Sigmoid colon (tissue), 7 donors: ENCODE measurements around the gene ECE1. TPM values are rescaled to one million over a fixed set of nuclear protein-coding genes. Genes with fewer than 3 reads are reported as not detected.
A peak's percentile ranks its signal among the peaks of the same experiment; 100 is the strongest.

Source experiments
- DNase-seq: peaks from one replicate; pipeline ENCODE4 v3.0.0-alpha.2; 2019
- H3K27ac ChIP-seq, 4 donors: fragments of 200-600 bp; sonication (generic); one replicate each; pipeline ENCODE4 v1.5.1; 2016 to 2019; ENCODE audit warnings: mild to moderate bottlenecking in 1 of 4
- H3K27me3 ChIP-seq, 3 donors: fragments of 200-600 bp; sonication (generic); one replicate each; pipeline ENCODE4 v1.5.1; 2019; ENCODE audit warnings: mild to moderate bottlenecking in 1 of 3
- H3K36me3 ChIP-seq, 4 donors: fragments of 200-600 bp; sonication (generic); one replicate each; pipeline ENCODE4 v1.5.1; 2016 to 2019
- H3K4me1 ChIP-seq, 4 donors: fragments of 200-600 bp; sonication (generic); one replicate each; pipeline ENCODE4 v1.5.1; 2017 to 2019
- H3K4me3 ChIP-seq, 4 donors: fragments of 200-600 bp; sonication (generic); one replicate each; pipeline ENCODE4 v1.5.1; 2017 to 2019; ENCODE audit warnings: mild to moderate bottlenecking in 2 of 4, moderate library complexity in 1 of 4
- H3K9me3 ChIP-seq, 4 donors: fragments of 200-600 bp in 3 of 4; sonication (generic) in 3 of 4; one replicate each; pipeline versions ENCODE4 v1.5.1 to v1.6.1; 2013 to 2019
- EP300 ChIP-seq, 4 donors: sonication (generic); formaldehyde crosslinking; IDR thresholded peaks; one replicate each; pipeline ENCODE4 v1.6.1; 2017; ENCODE audit warnings: antibody characterized with exemption in 4 of 4
- POLR2A ChIP-seq, 2 donors: fragments of 450-650 bp; IDR thresholded peaks; one replicate each; pipeline ENCODE4 v1.6.1; 2016; ENCODE audit warnings: antibody characterized with exemption in 2 of 2, mild to moderate bottlenecking in 2 of 2, moderate library complexity in 2 of 2
- POLR2AphosphoS5 ChIP-seq, 4 donors: sonication (generic); formaldehyde crosslinking; IDR thresholded peaks; one replicate each; pipeline ENCODE4 v1.6.1; 2017; ENCODE audit warnings: antibody characterized with exemption in 4 of 4
- WGBS, 2 donors: extraction: QIAGEN DNeasy Blood & Tissue Kit; methylation state at CpG; one replicate each; pipeline ENCODE4 v1.1.7; 2013; 5-methylcytosine and 5-hydroxymethylcytosine counted together
- intact Hi-C: fragments of 100-400 bp; cut with DNase I; formaldehyde crosslinking; loops from one replicate; pipeline ENCODE4 v1.15.1; 2023
- polyA plus RNA-seq, 3 donors: library from polyadenylated mRNA; stranded (reverse); fragments of 200-250 nt; gene quantifications; one replicate each; pipeline ENCODE4 v1.2.3, GENCODE V29; 2013
- total RNA-seq, 4 donors: library from RNA; depleted of rRNA; stranded (reverse); fragments of >200 nt; gene quantifications; one replicate each; pipeline ENCODE4 v1.1.0, GENCODE V29; 2016
- TF ChIP-seq, protein P1 (sequence below), 4 experiments: fragments of 450-650 bp in 3 of 4; fragments of 200-600 bp in 1 of 4; IDR thresholded peaks; one replicate each; pipeline ENCODE4 v1.5.1; 2016 to 2019; ENCODE audit warnings: antibody characterized with exemption in 4 of 4, mild to moderate bottlenecking in 3 of 4, moderate library complexity in 2 of 4
- donor health status: healthy with polysubstance abuse.
- donor health status: Bipolar disorder and iron deficiency.
- donor health status: healthy.

ECE1 gene
- total RNA-seq = 100 to 1,000 TPM in 1 of 4 donors, 10 to 100 TPM in 3; 62.9 to 112 (median 80.8) TPM
- polyA plus RNA-seq = 10 to 100 TPM; 10.2 to 73.8 (median 13.6) TPM

DNA sequence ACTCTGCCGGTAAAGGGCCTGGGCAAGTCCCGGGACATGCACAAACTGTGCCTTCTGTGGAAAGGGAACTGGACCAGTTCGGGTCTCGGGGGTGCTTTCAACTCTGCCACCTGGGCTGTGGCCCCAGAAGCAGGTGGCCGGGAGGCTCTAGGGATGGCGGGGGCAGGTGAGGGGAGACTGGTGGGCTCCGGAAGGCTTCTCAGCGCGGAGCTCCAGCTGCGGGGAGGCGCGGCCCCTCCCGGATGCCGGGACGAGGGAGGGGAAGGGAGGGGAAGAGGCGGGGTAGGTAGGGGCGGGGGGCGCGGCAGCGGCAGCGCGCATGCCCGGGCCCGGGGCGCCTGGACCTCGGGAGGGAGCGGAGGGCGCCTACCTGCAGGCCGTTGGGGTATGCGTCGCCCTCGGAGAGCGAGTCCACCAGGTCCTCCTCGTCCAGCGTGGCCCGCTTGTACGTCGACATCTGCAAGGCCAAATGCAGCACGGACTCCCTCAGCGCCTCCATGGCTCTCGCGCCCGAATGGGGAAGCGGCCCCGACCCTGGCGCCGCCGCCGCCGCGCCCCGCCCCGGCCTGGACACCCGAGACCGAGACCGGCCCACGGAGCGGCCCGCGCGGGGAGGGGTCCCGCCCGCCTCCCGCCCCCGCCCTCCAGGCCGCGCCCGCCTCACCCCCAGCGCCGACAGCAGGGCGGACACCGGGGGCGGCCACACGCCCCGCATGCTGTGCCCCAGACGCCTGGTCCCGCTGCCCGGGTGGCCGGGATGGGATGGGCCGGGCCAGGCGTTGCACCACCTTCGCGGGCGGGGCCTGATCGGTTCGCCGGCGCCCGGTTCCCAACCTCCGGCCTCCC is at the start of gene ECE1:
ECE1 (minus strand) TSS at position 764 of the 846 bp plus-strand sequence; CDS start at position 715, 49 bp downstream.
- no peaks in the 10 kb centered on the region for H3K27me3 ChIP-seq
- no peak for TF ChIP-seq POLR2A (IDR thresholded peaks at IDR 0.05)
- no peak for TF ChIP-seq POLR2AphosphoS5 (IDR thresholded peaks at IDR 0.05)
- TF ChIP-seq, protein P1, sequence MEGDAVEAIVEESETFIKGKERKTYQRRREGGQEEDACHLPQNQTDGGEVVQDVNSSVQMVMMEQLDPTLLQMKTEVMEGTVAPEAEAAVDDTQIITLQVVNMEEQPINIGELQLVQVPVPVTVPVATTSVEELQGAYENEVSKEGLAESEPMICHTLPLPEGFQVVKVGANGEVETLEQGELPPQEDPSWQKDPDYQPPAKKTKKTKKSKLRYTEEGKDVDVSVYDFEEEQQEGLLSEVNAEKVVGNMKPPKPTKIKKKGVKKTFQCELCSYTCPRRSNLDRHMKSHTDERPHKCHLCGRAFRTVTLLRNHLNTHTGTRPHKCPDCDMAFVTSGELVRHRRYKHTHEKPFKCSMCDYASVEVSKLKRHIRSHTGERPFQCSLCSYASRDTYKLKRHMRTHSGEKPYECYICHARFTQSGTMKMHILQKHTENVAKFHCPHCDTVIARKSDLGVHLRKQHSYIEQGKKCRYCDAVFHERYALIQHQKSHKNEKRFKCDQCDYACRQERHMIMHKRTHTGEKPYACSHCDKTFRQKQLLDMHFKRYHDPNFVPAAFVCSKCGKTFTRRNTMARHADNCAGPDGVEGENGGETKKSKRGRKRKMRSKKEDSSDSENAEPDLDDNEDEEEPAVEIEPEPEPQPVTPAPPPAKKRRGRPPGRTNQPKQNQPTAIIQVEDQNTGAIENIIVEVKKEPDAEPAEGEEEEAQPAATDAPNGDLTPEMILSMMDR (IDR thresholded peaks at IDR 0.05) = no peak
- no peak for TF ChIP-seq EP300 (IDR thresholded peaks at IDR 0.05)
- H3K36me3 ChIP-seq = no peaks in the 10 kb centered on the region
- no peak for DNase-seq
- no peaks in the 10 kb centered on the region for H3K9me3 ChIP-seq
- peak within 1 kb of the TSS; percentile 42 to 60 (median 52) for H3K4me3 ChIP-seq
- intact Hi-C loops = no loop called here
- WGBS, 2 donors = 1% methylated on average over 90 of the region's 90 CpGs
- peak within 1 kb of the TSS; percentile 40 to 68 (median 60) for H3K27ac ChIP-seq
- peaks cover 0 to 55% (median 51%) of the 10 kb centered on the region in 4 donors for H3K4me1 ChIP-seq

DNA sequence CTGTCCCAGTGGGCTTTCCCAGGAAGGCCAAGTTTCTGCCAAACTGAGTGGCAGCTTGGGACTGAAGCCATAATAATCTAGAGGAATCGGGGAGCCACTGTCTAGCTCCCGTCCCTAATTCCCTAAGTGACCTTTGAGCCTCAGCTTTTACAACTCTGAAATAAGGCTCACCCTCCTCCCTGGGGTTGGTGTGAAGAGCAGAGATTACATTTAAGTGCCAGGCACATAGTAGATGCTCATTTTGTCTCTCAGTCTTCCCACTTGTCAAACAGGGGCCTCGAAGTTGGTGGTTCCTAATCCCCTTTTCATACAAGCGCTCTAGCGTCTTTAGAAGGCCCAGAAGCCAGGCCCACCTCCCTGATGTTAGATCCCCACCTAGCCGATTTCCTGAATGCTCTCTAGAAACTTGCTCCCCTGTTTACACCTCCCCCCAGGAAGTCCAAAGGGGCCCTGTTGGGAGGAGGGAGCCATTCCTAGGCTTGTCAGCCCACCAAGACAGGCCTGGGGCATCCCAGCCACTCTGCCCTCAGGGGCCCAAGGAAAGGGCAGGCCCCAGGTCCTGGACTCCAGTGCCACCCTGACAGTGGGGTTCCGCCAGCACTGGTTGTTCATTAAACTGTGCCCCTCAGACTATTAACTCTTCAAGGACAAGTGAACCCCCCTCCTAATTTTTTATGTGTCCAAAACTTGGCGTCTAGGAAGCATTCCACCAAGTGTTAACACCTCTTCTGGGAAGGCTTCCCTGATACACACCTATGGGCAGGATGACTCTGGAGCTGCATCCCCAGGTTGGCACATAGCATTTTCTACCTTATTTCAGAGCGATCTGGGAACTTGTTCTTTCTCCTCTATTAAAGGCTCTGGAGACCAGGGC is 49.3 kb upstream of the ECE1 start:
- peaks cover 0 to 99% (median 93%) of the 10 kb centered on the region in 4 donors for H3K4me1 ChIP-seq
- intact Hi-C loops = loop anchor here (10.0 kb wide), 3 partner anchors 315 to 595 kb away; partner anchors contain the start of genes HP1BP3 and HSPG2
- H3K27me3 ChIP-seq = no peaks in the 10 kb centered on the region
- no peak for DNase-seq
- 53 to 78% methylated on average over 9 of the region's 9 CpGs for WGBS, 2 donors
- H3K36me3 ChIP-seq = peaks cover 0 to 6% (median 0%) of the 10 kb centered on the region in 4 donors
- H3K27ac ChIP-seq = peak overlapping the region; percentile 86 to 96 (median 96)
- no peaks in the 10 kb centered on the region for H3K9me3 ChIP-seq
- TF ChIP-seq POLR2A (IDR thresholded peaks at IDR 0.05) (no peak), EP300 (IDR thresholded peaks at IDR 0.05) (no peak), POLR2AphosphoS5 (IDR thresholded peaks at IDR 0.05) (peak in 1 of 4 donors; percentile 7)
- TF ChIP-seq, protein P1 (IDR thresholded peaks at IDR 0.05) = no peak
- no peak overlapping the region for H3K4me3 ChIP-seq

DNA sequence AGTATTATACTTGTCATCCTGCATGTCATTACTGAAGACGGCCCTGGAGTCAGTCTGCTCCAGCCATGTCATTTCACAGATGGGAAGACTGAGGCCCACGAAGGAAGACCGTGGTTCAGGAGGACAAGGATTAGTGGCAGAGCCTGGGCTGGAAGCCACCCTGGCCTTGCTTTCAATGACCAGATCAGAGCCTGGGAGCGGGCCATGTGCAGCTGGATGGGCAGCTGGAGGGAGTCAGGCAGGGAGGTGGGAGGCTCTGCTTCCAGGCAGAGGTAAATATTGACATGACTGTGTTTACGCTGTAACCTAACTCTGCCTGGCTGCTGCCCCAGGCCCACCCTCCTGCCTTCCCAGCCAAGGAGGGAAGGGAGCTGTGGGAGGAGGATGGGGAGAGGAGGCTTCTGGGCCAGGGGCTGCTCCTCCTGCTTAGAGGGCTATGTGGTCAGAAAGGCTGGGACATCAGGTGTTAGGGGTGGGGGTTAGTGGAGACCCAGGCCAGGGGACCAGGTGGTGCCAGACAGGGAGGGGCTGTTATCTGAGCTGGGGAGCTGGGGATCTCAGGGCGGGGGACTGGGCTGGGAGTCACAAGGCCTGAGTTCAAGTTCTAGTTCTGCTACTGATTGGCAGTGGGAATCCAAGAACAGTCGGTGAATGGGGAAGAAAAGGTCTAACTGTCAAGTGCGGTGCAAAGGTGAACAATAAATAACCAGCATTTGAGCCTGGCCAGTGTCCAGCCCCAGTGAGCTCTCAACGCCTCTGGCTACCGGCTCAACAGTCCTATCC is 48.5 kb upstream of the ECE1 start:
- Histone ChIP-seq H3K36me3 (peaks cover 0 to 6% (median 0%) of the 10 kb centered on the region in 4 donors), H3K9me3 (no peaks in the 10 kb centered on the region), H3K27ac (peak overlapping the region; percentile 86 to 96 (median 96)), H3K4me3 (no peak overlapping the region), H3K4me1 (peaks cover 0 to 99% (median 97%) of the 10 kb centered on the region in 4 donors), H3K27me3 (no peaks in the 10 kb centered on the region)
- DNase-seq = peak; percentile 95
- 14 to 59% methylated on average over 10 of the region's 10 CpGs for WGBS, 2 donors
- intact Hi-C loops = loop anchor here (10.0 kb wide), 1 partner anchor 596 kb away; the partner anchor contains the start of gene HSPG2
- TF ChIP-seq POLR2AphosphoS5 (IDR thresholded peaks at IDR 0.05) (peak; percentile 29 to 71 (median 51)), POLR2A (IDR thresholded peaks at IDR 0.05) (no peak), EP300 (IDR thresholded peaks at IDR 0.05) (no peak)

DNA sequence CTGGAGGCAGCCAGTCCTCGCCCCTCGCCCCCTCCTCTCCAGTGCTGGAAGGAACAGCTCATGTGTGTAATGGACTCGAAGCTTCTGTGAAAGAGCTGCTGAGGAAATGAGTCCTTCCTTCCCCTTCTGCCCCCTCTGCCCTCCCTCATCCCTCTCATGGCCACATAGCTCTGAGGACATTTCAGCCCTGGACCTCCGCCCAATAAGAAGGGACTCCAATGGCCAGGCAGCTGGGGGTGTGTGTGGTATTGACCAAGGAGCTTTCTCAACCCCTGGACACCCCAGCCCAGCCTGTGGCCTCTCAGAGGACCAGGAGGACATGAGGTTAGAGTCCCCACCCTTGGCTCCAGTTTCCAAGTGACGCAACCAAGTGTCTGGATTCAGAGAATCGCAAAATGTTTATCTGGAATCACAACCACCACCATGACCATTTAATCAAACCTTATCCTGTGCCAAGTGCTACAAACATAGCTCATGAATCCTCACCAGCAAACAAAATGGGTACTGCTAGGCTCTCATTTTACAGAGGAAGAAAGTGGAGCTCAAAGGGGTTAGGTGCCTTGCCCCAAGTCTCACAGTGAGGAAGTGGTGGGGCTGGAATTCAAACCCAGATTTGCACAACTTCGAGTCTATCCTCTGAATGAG is 47.8 kb upstream of the ECE1 start:
- Histone ChIP-seq H3K27me3 (no peaks in the 10 kb centered on the region), H3K9me3 (no peaks in the 10 kb centered on the region), H3K36me3 (peaks cover 0 to 6% (median 0%) of the 10 kb centered on the region in 4 donors), H3K4me1 (peaks cover 0 to 99% (median 97%) of the 10 kb centered on the region in 4 donors), H3K4me3 (no peak overlapping the region), H3K27ac (peak overlapping the region; percentile 86 to 96 (median 96))
- peak; percentile 98 for DNase-seq
- TF ChIP-seq POLR2AphosphoS5 (IDR thresholded peaks at IDR 0.05) (peak; percentile 26 to 53 (median 44)), EP300 (IDR thresholded peaks at IDR 0.05) (no peak)
- TF ChIP-seq, protein P1 (IDR thresholded peaks at IDR 0.05) = no peak
- intact Hi-C loops = loop anchor here (10.0 kb wide), 1 partner anchor 597 kb away; the partner anchor contains the start of gene HSPG2
- WGBS, 2 donors = 38 to 45% methylated on average over 7 of the region's 7 CpGs
